Activated B cell treated with CpG ODN at 0.5 μM for 24 hours (primary cell): Measurements from ENCODE around the gene RNF38. TPM values are rescaled to one million over a fixed set of nuclear protein-coding genes. Genes with fewer than 3 reads are reported as not detected.

Experiments used
- ATAC-seq: fragments of 200-7000 bp; cut with Tn5 transposase; one replicate; pipeline ENCODE4 v1.10.0; 2021; ENCODE audit warnings: low read depth, mild to moderate bottlenecking, moderate library complexity
- CTCF ChIA-PET: fragments of 350-600 bp; sonication (Branson Sonifier 250); formaldehyde crosslinking; loops from one replicate; lab custom pipeline; 2021; ENCODE audit warnings: antibody characterized with exemption; lab: Charles Lee
- POLR2A ChIA-PET: fragments of 350-600 bp; sonication (Branson Sonifier 250); formaldehyde crosslinking; loops from one replicate; lab custom pipeline; 2021; ENCODE audit warnings: antibody characterized with exemption; lab: Charles Lee
- DNase-seq: peaks from one replicate; pipeline ENCODE4 v3.0.0; 2022
- H3K27ac Mint-ChIP-seq: one replicate; pipeline ENCODE4 v1.8.0; 2020; ENCODE audit warnings: mixed read lengths
- H3K27me3 Mint-ChIP-seq: one replicate; pipeline ENCODE4 v1.8.0; 2021; ENCODE audit warnings: mixed read lengths
- H3K36me3 Mint-ChIP-seq: one replicate; pipeline ENCODE4 v1.8.0; 2021; ENCODE audit warnings: low read depth, mixed read lengths
- H3K4me1 Mint-ChIP-seq: one replicate; pipeline ENCODE4 v1.8.0; 2021; ENCODE audit warnings: mixed read lengths
- H3K4me3 Mint-ChIP-seq: one replicate; pipeline ENCODE4 v1.8.0; 2020; ENCODE audit warnings: mild to moderate bottlenecking, mixed read lengths
- H3K9me3 Mint-ChIP-seq: one replicate; pipeline ENCODE4 v1.8.0; 2020; ENCODE audit warnings: mixed read lengths
- CTCF ChIP-seq: fragments of 200-600 bp; IDR thresholded peaks from one replicate; pipeline ENCODE4 v1.8.0; 2022; ENCODE audit warnings: antibody characterized with exemption, mild to moderate bottlenecking
- intact Hi-C: fragments of 100-400 bp; cut with micrococcal nuclease; formaldehyde crosslinking; loops from one replicate; pipeline ENCODE4 v1.15.1; 2024
- total RNA-seq: library from RNA; stranded (reverse); gene quantifications from 2 replicates; pipeline ENCODE4 v1.2.3, GENCODE V29; 2022

Gene RNF38
- total RNA-seq, 1 donor from 2014 or later: 52.1 TPM

DNA sequence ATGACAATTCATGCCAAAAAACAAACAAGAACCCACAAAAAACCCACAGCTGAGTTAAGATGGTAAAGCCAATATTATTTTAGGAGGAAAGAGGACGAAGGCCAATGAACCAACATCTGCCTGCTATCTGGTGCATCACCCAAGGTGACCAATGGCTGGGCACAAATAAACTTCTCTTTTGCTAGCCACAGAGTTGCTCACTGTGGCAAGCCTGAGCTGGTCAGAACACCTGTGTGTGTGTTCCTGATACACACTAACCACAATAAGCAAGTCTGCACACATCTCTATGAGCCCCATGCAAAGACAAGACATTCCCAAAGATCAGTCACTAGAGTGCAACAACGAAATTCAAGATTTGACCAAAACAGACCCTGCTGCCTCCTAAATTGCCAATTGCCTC is 63.1 kb downstream of the RNF38 start:
- Mint-ChIP-seq H3K36me3 (peaks cover 61% of the 10 kb centered on the region), H3K4me1 (no peaks in the 10 kb centered on the region), H3K27ac (no peak overlapping the region), H3K9me3 (no peaks in the 10 kb centered on the region), H3K4me3 (no peak overlapping the region), H3K27me3 (no peaks in the 10 kb centered on the region)
- DNase-seq (no peak), ATAC-seq (no peak)
- TF ChIP-seq CTCF: no peak
- POLR2A ChIA-PET: no interaction called here
- intact Hi-C loops: no loop called here
- CTCF ChIA-PET: interaction anchor here (1.1 kb wide), 1 partner anchor 9 kb away, joined by 3 read pairs; no protein-coding TSS in a partner anchor

- Mint-ChIP-seq H3K36me3 (peaks cover 58% of the 10 kb centered on the region), H3K4me1 (no peaks in the 10 kb centered on the region), H3K27ac (no peak overlapping the region), H3K4me3 (no peak overlapping the region), H3K9me3 (no peaks in the 10 kb centered on the region), H3K27me3 (no peaks in the 10 kb centered on the region)
- ChIA-PET CTCF (interaction anchor here (1.1 kb wide), 1 partner anchor 9 kb away, joined by 3 read pairs; no protein-coding TSS in a partner anchor), POLR2A (no interaction called here)
- no peak for ATAC-seq
- no peak for TF ChIP-seq CTCF
- intact Hi-C loops: no loop called here
- DNase-seq: no peak
Observed at GRCh38 chr9:36336131-36336907, 63.8 kb downstream of the RNF38 start.

DNA sequence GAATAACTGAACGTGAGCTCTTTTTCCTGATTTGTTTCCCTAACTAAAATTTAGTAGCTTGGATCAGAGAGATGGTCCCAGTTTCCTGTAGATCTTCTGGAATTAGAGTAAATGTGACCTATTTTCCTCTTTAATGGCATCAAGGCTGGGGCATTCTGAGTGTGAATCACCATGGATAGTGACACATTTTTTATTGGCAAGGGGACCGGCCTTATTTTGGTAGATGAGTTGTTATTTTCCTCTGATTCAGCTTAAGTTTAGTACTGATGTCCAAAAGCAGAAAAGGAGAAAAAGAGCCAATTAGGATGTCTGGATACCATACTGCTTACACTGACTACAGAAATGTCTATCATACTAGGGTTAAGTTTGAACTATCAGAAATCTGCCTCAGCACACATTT is 68.1 kb downstream of the RNF38 start:
- Mint-ChIP-seq H3K9me3 (no peaks in the 10 kb centered on the region), H3K27ac (no peak overlapping the region), H3K4me1 (peaks cover 2% of the 10 kb centered on the region), H3K27me3 (no peaks in the 10 kb centered on the region), H3K4me3 (no peak overlapping the region), H3K36me3 (peaks cover 18% of the 10 kb centered on the region)
- TF ChIP-seq CTCF: no peak
- no peak for DNase-seq
- no peak for ATAC-seq
- intact Hi-C loops: no loop called here
- ChIA-PET CTCF (interaction anchor here (1.0 kb wide), 1 partner anchor 86 kb away, joined by 3 read pairs; no protein-coding TSS in a partner anchor), POLR2A (interaction anchor here (0.7 kb wide), 1 partner anchor 1183 kb away, joined by 5 read pairs; no protein-coding TSS in a partner anchor)

- Mint-ChIP-seq H3K27me3 (no peaks in the 10 kb centered on the region), H3K27ac (no peak overlapping the region), H3K4me3 (no peak overlapping the region), H3K9me3 (no peaks in the 10 kb centered on the region), H3K36me3 (peaks cover 1% of the 10 kb centered on the region), H3K4me1 (peaks cover 2% of the 10 kb centered on the region)
- peak; percentile 65 for TF ChIP-seq CTCF
- ChIA-PET CTCF (interaction anchor here (0.6 to 4.0 kb wide), 12 partner anchors 10 to 374 kb away, joined by 3 to 51 read pairs (median 4); partner anchors contain the start of gene CLTA), POLR2A (interaction anchor here (0.7 to 0.8 kb wide), 2 partner anchors 25 to 138 kb away, joined by 3 to 4 read pairs; partner anchors contain the start of gene CLTA)
- DNase-seq (no peak), ATAC-seq (peak; percentile 77)
- intact Hi-C loops: loop anchor here (1.0 kb wide), 4 partner anchors 81 to 374 kb away; partner anchors contain the start of gene CLTA
Observed at GRCh38 chr9:36328798-36329411, 71.2 kb downstream of the RNF38 start.
